KMS-11 (cell line): ENCODE results near the gene NUP214.

ENCODE experiments used
- H2AFZ ChIP-seq: fragments of 200-600 bp; sonication (generic); 2 replicates; pipeline ENCODE4 v1.6.1; 2016; ENCODE audit warnings: antibody characterized with exemption, mixed run types, low read depth
- H3K27ac ChIP-seq: fragments of 200-600 bp; sonication (generic); 2 replicates; pipeline ENCODE4 v1.6.1; 2016; ENCODE audit warnings: mild to moderate bottlenecking, mixed run types
- H3K27me3 ChIP-seq: fragments of 200-600 bp; sonication (generic); 2 replicates; pipeline ENCODE4 v1.6.1; 2017; ENCODE audit warnings: mild to moderate bottlenecking, low read depth, mixed run types, moderate library complexity; ENCODE audit not compliant: insufficient read depth
- H3K36me3 ChIP-seq: fragments of 200-600 bp; sonication (generic); 2 replicates; pipeline ENCODE4 v1.6.1; 2017; ENCODE audit warnings: mild to moderate bottlenecking, mixed run types; ENCODE audit not compliant: insufficient read depth
- H3K4me1 ChIP-seq: fragments of 200-600 bp; sonication (generic); 2 replicates; pipeline ENCODE4 v1.6.1; 2016; ENCODE audit warnings: mild to moderate bottlenecking, low read depth, mixed run types; ENCODE audit not compliant: poor library complexity, severe bottlenecking
- H3K4me2 ChIP-seq: fragments of 200-600 bp; sonication (generic); 2 replicates; pipeline ENCODE4 v1.7.0; 2016; ENCODE audit warnings: mild to moderate bottlenecking, mixed run types
- H3K4me3 ChIP-seq: fragments of 200-600 bp; sonication (generic); IDR thresholded peaks from 2 replicates; pipeline ENCODE4 v1.6.1; 2017; ENCODE audit warnings: low read depth, low read length, mixed read lengths; ENCODE audit not compliant: insufficient read depth
- H3K79me2 ChIP-seq: fragments of 200-600 bp; sonication (generic); 2 replicates; pipeline ENCODE4 v1.6.1; 2016; ENCODE audit warnings: low read depth, mixed run types; ENCODE audit not compliant: insufficient read depth
- H3K9ac ChIP-seq: fragments of 200-600 bp; sonication (generic); 2 replicates; pipeline ENCODE4 v1.6.1; 2016; ENCODE audit warnings: mild to moderate bottlenecking, mixed run types
- H4K20me1 ChIP-seq: fragments of 200-600 bp; sonication (generic); 2 replicates; pipeline ENCODE4 v1.6.1; 2016; ENCODE audit warnings: mild to moderate bottlenecking, mixed run types; ENCODE audit not compliant: insufficient read depth
- TF ChIP-seq, protein P1 (sequence below): fragments of 200-600 bp; sonication (generic); conservative IDR thresholded peaks from 2 replicates; pipeline ENCODE4 v1.6.1; 2017; ENCODE audit warnings: low read depth, mild to moderate bottlenecking, antibody characterized with exemption, low read length, moderate library complexity, mixed read lengths

The NUP214 gene

DNA sequence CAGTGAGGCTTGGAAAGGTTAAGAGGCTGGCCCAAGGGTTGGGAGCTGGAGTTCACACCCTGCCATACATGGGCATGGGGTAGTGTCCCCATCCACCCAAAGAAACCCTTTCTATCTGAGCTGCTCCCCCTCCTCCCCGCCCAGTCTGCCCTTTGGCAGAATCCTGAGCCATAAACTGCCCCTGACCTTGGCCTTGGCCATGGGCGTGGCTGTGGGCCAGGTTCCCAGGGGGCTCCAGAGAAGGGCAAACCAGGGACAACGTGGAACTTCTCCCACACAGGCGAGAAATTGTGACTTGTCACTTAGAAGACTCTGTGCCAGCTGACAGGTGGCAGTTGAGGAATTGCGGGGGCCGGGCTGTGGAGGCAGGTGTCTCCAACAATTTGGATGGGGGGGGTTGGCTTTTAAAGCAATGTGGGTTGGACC lies 146.1 kb downstream of the NUP214 start:
- no peak overlapping the region for H3K9ac ChIP-seq
- TF ChIP-seq, protein P1, sequence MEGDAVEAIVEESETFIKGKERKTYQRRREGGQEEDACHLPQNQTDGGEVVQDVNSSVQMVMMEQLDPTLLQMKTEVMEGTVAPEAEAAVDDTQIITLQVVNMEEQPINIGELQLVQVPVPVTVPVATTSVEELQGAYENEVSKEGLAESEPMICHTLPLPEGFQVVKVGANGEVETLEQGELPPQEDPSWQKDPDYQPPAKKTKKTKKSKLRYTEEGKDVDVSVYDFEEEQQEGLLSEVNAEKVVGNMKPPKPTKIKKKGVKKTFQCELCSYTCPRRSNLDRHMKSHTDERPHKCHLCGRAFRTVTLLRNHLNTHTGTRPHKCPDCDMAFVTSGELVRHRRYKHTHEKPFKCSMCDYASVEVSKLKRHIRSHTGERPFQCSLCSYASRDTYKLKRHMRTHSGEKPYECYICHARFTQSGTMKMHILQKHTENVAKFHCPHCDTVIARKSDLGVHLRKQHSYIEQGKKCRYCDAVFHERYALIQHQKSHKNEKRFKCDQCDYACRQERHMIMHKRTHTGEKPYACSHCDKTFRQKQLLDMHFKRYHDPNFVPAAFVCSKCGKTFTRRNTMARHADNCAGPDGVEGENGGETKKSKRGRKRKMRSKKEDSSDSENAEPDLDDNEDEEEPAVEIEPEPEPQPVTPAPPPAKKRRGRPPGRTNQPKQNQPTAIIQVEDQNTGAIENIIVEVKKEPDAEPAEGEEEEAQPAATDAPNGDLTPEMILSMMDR, result no peak
- H3K4me1 ChIP-seq, result peaks cover 24% of the 10 kb centered on the region
- no peaks in the 10 kb centered on the region for H3K36me3 ChIP-seq
- H3K4me2 ChIP-seq, result no peak overlapping the region
- no peak overlapping the region for H3K27ac ChIP-seq
- no peak overlapping the region for H2AFZ ChIP-seq
- no peaks in the 10 kb centered on the region for H3K79me2 ChIP-seq
- H3K27me3 ChIP-seq, result peaks cover 8% of the 10 kb centered on the region; the same call in 1 of the 2 replicates
- no peaks in the 10 kb centered on the region for H4K20me1 ChIP-seq
- no peak overlapping the region for H3K4me3 ChIP-seq

DNA sequence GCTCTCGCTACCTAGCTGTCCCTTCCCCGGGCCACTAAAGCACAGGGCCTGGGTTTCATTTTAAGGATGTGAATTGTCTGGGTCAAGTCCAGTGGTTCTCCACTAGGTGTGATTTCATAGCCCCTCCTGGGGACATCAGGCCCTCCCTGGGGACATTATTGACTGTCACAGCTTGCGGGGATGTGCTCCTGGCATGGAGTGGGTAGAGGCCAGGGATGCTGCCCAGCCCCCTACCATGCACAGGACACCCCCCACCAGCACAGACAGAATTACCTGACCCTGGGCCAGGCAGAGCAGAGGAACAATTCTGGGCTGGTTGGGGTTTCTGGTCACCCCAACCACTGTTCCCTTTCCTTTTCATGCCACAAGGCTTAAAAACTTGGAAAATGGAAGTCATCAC lies 146.8 kb downstream of the NUP214 start:
- no peak overlapping the region for H3K27ac ChIP-seq
- no peaks in the 10 kb centered on the region for H4K20me1 ChIP-seq
- TF ChIP-seq, protein P1, result no peak
- no peak overlapping the region for H2AFZ ChIP-seq
- no peaks in the 10 kb centered on the region for H3K79me2 ChIP-seq
- no peaks in the 10 kb centered on the region for H3K36me3 ChIP-seq
- no peak overlapping the region for H3K4me2 ChIP-seq
- H3K4me3 ChIP-seq, result no peak overlapping the region
- peaks cover 24% of the 10 kb centered on the region for H3K4me1 ChIP-seq
- peaks cover 9% of the 10 kb centered on the region; the same call in 1 of the 2 replicates for H3K27me3 ChIP-seq
- no peak overlapping the region for H3K9ac ChIP-seq

DNA sequence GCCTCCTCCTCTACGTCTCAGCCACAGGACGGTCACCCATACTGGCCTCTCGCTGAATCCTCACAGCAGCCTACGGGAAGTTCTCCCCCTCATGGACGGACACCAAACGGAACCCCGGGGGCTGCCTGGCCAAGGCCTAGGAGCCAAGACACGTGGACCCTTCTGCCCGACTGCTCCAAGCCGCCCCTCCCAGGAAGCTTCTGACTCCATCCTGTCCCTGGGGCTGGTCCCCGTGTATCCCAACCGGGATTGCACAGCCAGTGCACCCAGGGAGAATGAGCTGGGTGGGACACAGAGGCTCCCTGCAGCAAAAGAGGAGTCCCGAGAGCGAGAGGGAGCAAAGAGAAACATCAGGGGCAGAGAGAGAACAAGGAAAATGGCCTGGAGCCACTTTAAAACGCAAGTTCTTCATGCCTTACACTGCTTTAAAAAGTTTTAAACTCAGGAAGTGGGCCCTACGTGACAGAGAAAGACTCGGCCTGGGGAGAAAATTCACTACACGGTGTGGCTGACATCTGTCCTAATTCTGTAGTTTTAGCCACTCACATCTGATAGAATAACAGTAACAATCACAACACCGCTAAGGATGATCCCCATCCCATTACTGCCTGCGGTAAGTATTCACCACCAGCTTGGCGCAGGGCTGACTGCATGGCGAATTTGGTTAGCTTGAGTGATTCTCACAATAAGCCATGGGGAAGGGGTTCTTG lies 147.9 kb downstream of the NUP214 start:
- H3K9ac ChIP-seq, result no peak overlapping the region
- TF ChIP-seq, protein P1, result no peak
- H2AFZ ChIP-seq, result no peak overlapping the region
- no peaks in the 10 kb centered on the region for H3K79me2 ChIP-seq
- H3K27ac ChIP-seq, result no peak overlapping the region
- H3K4me2 ChIP-seq, result no peak overlapping the region
- peaks cover 9% of the 10 kb centered on the region; the same call in 1 of the 2 replicates for H3K27me3 ChIP-seq
- H3K4me1 ChIP-seq, result peaks cover 20% of the 10 kb centered on the region
- no peak overlapping the region for H3K4me3 ChIP-seq
- H3K36me3 ChIP-seq, result no peaks in the 10 kb centered on the region
- no peaks in the 10 kb centered on the region for H4K20me1 ChIP-seq

DNA sequence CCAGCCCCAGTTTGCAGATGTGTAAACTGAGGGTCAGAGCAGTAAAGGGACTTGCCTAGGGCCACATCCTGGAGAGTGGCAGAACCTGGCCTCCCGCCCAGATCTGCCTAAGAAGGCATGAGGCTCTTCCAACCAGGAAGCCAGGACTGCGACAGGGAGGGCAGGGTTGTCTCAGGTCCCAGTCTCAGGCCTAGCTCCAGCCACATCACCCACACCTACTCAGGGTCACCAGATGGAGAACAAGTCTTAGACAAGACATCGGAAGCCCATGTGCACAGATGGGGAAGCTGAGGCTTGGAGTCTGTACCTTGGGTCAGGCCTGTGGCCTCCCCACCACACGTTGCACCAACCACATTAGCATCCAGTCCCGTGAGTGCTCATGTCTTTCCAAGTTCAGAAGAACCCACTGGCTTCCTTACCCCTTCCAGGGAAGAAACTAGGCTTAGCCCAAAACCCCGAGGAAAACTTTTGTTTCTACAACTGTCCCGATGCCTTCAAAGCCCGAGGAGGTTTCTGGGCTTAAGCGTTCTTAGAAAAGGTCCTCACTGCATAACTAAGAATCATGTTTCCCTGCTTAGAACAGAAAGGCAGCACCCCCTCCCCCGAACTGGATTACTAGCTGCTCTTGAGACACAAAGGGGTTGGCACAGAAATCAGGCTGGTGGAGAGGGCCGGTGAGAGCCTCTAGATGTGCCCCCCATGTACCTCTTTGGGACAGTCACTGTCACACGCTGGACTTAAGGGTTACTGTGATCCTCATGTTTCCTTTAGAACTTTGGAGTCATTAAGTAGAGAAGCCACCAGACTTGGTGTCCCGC lies 148.7 kb downstream of the NUP214 start:
- Histone ChIP-seq H3K79me2 (no peaks in the 10 kb centered on the region), H4K20me1 (no peaks in the 10 kb centered on the region), H3K4me2 (no peak overlapping the region), H3K36me3 (no peaks in the 10 kb centered on the region), H3K4me3 (no peak overlapping the region), H3K27ac (no peak overlapping the region), H3K4me1 (peaks cover 12% of the 10 kb centered on the region), H3K9ac (no peak overlapping the region), H2AFZ (no peak overlapping the region), H3K27me3 (peaks cover 9% of the 10 kb centered on the region; the same call in 1 of the 2 replicates)
- TF ChIP-seq, protein P1, result no peak
